CD4-positive, alpha-beta T cell treated with Interleukin-21 for 1 hour (primary cell): Measurements from ENCODE around the gene CCDC102A.

Experiments
- DNase-seq: peaks from one replicate; pipeline ENCODE4 v3.0.0-alpha.2; 2020

The CCDC102A gene

GRCh38 chr16:57535680-57536305, 578 bp downstream of the CCDC102A start:
- peak; percentile 96 for DNase-seq

- DNase-seq: no peak
Observed at GRCh38 chr16:57534881-57535658, 1.3 kb downstream of the CCDC102A start.

- peak; percentile 8 for DNase-seq
Observed at GRCh38 chr16:57534337-57534880, 2.0 kb downstream of the CCDC102A start.

GRCh38 chr16:57533431-57534336, 2.7 kb downstream of the CCDC102A start:
- DNase-seq: peak; percentile 52

- no peak for DNase-seq
Observed at GRCh38 chr16:57532266-57532625, 4.1 kb downstream of the CCDC102A start.

GRCh38 chr16:57531635-57532265, 4.6 kb downstream of the CCDC102A start:
- DNase-seq: no peak

- no peak for DNase-seq
Observed at GRCh38 chr16:57531253-57531575, 5.2 kb downstream of the CCDC102A start.

GRCh38 chr16:57530522-57531252, 5.7 kb downstream of the CCDC102A start:
- DNase-seq: no peak

GRCh38 chr16:57530104-57530521, 6.3 kb downstream of the CCDC102A start:
- peak; percentile 77 for DNase-seq

GRCh38 chr16:57529391-57530103, 6.8 kb downstream of the CCDC102A start:
- DNase-seq: peak; percentile 6

- no peak for DNase-seq
Observed at GRCh38 chr16:57528499-57529390, 7.6 kb downstream of the CCDC102A start.

GRCh38 chr16:57527610-57528360, 8.6 kb downstream of the CCDC102A start:
- no peak for DNase-seq

GRCh38 chr16:57527027-57527426, 9.3 kb downstream of the CCDC102A start:
- no peak for DNase-seq

GRCh38 chr16:57526498-57526897, 9.9 kb downstream of the CCDC102A start:
- DNase-seq: no peak

GRCh38 chr16:57525761-57526160, 10.6 kb downstream of the CCDC102A start:
- DNase-seq: no peak

GRCh38 chr16:57522960-57523359, 13.4 kb downstream of the CCDC102A start:
- no peak for DNase-seq

- DNase-seq: peak; percentile 81
Observed at GRCh38 chr16:57519796-57520360, 16.5 kb downstream of the CCDC102A start.

- no peak for DNase-seq
Observed at GRCh38 chr16:57518922-57519321, 17.4 kb downstream of the CCDC102A start.

- no peak for DNase-seq
Observed at GRCh38 chr16:57518520-57518919, 17.9 kb downstream of the CCDC102A start.
